ENCODE results near the gene H2BK1.

H2BK1 gene

GRCh38 chr7:151210087-151210854 is at the start of gene H2BK1:
H2BK1 (minus strand) TSS chr7:151210488; CDS start chr7:151210318, 170 bp downstream.
- Histone ChIP-seq H3K4me3 (IDR thresholded peaks at IDR 0.05; ENCODE audit: insufficient read depth, low read depth, low read length) (no peak within 1 kb of the TSS), H4K20me1 (ENCODE audit: insufficient read depth) (no peaks in the 10 kb centered on the region), H3K27me3 (ENCODE audit: insufficient read depth, low read depth) (peaks cover 26% of the 10 kb centered on the region), H3K4me2 (no peak within 1 kb of the TSS), H3K36me3 (ENCODE audit: insufficient read depth) (peaks cover 6% of the 10 kb centered on the region; the same call in 1 of the 2 replicates), H2AFZ (ENCODE audit: low read depth) (no peak within 1 kb of the TSS), H3K27ac (no peak within 1 kb of the TSS), H3K4me1 (ENCODE audit: low read depth, poor library complexity, severe bottlenecking) (no peaks in the 10 kb centered on the region), H3K9ac (no peak within 1 kb of the TSS), H3K79me2 (ENCODE audit: insufficient read depth, low read depth) (no peaks in the 10 kb centered on the region)
- TF ChIP-seq CTCF (conservative IDR thresholded peaks at IDR 0.05; ENCODE audit: low read depth, low read length), result no peak

- H3K4me3 ChIP-seq (IDR thresholded peaks at IDR 0.05; ENCODE audit: insufficient read depth, low read depth, low read length), result no peak overlapping the region
- TF ChIP-seq CTCF (conservative IDR thresholded peaks at IDR 0.05; ENCODE audit: low read depth, low read length), result no peak
- H3K9ac ChIP-seq, result no peak overlapping the region
- no peak overlapping the region for H3K27ac ChIP-seq
- H3K27me3 ChIP-seq (ENCODE audit: insufficient read depth, low read depth), result peaks cover 96% of the 10 kb centered on the region
- no peaks in the 10 kb centered on the region for H3K79me2 ChIP-seq (ENCODE audit: insufficient read depth, low read depth)
- no peak overlapping the region for H2AFZ ChIP-seq (ENCODE audit: low read depth)
- no peaks in the 10 kb centered on the region for H4K20me1 ChIP-seq (ENCODE audit: insufficient read depth)
- no peak overlapping the region for H3K4me2 ChIP-seq
- H3K36me3 ChIP-seq (ENCODE audit: insufficient read depth), result no peaks in the 10 kb centered on the region
- no peaks in the 10 kb centered on the region for H3K4me1 ChIP-seq (ENCODE audit: low read depth, poor library complexity, severe bottlenecking)
These were observed 47.7 kb upstream of the H2BK1 start for GRCh38 chr7:151257990-151258389.

GRCh38 chr7:151256410-151257045 is 46.2 kb upstream of the H2BK1 start:
- H3K4me2 ChIP-seq, result no peak overlapping the region
- H2AFZ ChIP-seq (ENCODE audit: low read depth), result no peak overlapping the region
- no peak overlapping the region for H3K9ac ChIP-seq
- no peaks in the 10 kb centered on the region for H3K4me1 ChIP-seq (ENCODE audit: low read depth, poor library complexity, severe bottlenecking)
- H3K27ac ChIP-seq, result no peak overlapping the region
- H3K79me2 ChIP-seq (ENCODE audit: insufficient read depth, low read depth), result no peaks in the 10 kb centered on the region
- H4K20me1 ChIP-seq (ENCODE audit: insufficient read depth), result no peaks in the 10 kb centered on the region
- no peak overlapping the region for H3K4me3 ChIP-seq (IDR thresholded peaks at IDR 0.05; ENCODE audit: insufficient read depth, low read depth, low read length)
- H3K27me3 ChIP-seq (ENCODE audit: insufficient read depth, low read depth), result peaks cover 97% of the 10 kb centered on the region
- no peak for TF ChIP-seq CTCF (conservative IDR thresholded peaks at IDR 0.05; ENCODE audit: low read depth, low read length)
- no peaks in the 10 kb centered on the region for H3K36me3 ChIP-seq (ENCODE audit: insufficient read depth)

- H3K4me2 ChIP-seq, result no peak overlapping the region
- H3K79me2 ChIP-seq (ENCODE audit: insufficient read depth, low read depth), result no peaks in the 10 kb centered on the region
- no peak for TF ChIP-seq CTCF (conservative IDR thresholded peaks at IDR 0.05; ENCODE audit: low read depth, low read length)
- peaks cover 96% of the 10 kb centered on the region for H3K27me3 ChIP-seq (ENCODE audit: insufficient read depth, low read depth)
- H4K20me1 ChIP-seq (ENCODE audit: insufficient read depth), result no peaks in the 10 kb centered on the region
- no peak overlapping the region for H3K27ac ChIP-seq
- H3K4me3 ChIP-seq (IDR thresholded peaks at IDR 0.05; ENCODE audit: insufficient read depth, low read depth, low read length), result no peak overlapping the region
- H3K9ac ChIP-seq, result no peak overlapping the region
- peaks cover 4% of the 10 kb centered on the region for H3K4me1 ChIP-seq (ENCODE audit: low read depth, poor library complexity, severe bottlenecking)
- H2AFZ ChIP-seq (ENCODE audit: low read depth), result no peak overlapping the region
- no peaks in the 10 kb centered on the region for H3K36me3 ChIP-seq (ENCODE audit: insufficient read depth)
These were observed 45.1 kb upstream of the H2BK1 start for GRCh38 chr7:151255390-151255789.
